ENCODE data around the gene SPCS3.
"Not testable (repeated sequence)": the region's sequence is repeated elsewhere in the genome, so short reads cannot be mapped to it uniquely, and the experiment has no call there.

The SPCS3 gene

DNA sequence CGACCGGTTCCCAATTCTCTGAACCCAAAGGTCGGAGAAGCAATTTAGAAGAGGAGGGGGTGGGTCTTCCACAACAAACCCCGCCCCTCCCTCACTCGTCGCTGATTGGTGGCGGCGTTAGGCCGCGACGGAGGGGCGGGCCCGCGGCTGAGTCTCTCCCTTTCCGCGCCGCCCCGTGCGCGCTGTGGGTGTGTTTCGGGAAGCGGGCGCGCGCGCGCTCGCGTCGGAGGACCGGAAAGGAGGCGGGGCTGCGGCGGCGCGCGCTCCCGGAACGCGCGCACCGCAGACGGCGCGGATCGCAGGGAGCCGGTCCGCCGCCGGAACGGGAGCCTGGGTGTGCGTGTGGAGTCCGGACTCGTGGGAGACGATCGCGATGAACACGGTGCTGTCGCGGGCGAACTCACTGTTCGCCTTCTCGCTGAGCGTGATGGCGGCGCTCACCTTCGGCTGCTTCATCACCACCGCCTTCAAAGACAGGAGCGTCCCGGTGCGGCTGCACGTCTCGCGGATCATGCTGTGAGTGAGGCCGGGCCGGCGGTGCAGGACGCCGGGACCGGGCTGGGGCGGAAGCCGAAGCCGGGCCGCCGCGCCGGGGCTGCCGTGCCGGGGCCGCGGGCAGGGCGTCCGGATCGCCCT lies at the start of gene SPCS3:
Gene SPCS3, plus strand, starts transcription at position 263 of the 636 bp plus-strand sequence. Its CDS starts 111 bp downstream, at position 374.
- DNase-seq, result peak; percentile 94

DNA sequence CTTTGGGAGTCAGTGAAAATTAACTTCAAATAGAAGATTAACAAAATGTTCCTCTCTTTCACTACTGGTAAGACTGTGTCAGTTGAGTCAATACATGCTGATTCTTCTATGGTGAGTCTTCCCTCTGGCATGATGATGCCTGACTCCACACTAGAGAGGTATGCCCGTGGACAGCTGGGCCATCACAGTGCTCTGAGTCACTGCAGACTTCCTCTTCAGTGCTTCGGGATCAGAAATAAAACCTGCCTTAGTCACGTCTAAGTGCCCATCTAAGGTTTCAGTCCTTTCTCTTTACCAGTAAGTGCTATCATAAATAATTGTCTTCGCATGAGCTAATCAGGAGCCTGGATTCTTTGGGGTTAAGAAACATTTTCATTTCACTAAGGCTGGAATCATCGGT lies 49.1 kb upstream of the SPCS3 start:
- no peak for DNase-seq

DNA sequence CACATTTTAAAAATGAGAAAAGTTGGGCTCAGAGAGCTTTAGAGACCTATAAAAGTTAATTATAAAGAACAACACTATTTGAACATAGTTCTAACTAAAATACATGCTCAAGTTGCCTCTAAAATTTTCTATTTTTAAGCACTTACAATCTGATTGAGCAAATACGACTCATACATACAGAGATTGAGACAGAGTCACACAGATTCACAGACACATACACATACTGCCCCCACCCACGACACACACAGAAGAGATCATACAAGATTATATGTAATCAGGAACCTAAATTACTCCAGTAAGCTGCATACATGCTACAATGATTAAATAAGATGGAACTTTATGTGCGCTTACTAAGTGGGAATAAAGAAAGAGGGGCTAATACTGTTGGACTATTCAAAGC lies 48.0 kb upstream of the SPCS3 start:
- no peak for DNase-seq

DNA sequence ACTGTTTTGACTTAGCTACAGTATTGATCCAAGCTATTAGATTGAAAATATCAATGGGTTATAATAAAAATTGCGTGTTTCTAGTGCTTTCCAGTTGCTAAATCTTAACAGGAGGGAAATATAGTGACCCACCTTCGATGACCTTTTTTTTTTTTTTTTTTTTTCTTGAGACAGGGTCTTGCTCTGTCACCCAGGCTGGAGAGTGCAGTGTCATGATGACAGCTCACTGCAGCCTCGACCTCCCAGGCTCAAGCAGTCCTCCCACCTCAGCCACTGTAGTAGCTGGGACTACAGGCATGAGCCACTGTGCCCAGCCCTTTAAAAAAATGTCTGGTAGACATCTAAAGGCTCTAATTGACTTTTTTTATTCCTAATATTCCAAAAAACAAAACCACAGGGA lies 47.0 kb upstream of the SPCS3 start:
- no peak for DNase-seq

DNA sequence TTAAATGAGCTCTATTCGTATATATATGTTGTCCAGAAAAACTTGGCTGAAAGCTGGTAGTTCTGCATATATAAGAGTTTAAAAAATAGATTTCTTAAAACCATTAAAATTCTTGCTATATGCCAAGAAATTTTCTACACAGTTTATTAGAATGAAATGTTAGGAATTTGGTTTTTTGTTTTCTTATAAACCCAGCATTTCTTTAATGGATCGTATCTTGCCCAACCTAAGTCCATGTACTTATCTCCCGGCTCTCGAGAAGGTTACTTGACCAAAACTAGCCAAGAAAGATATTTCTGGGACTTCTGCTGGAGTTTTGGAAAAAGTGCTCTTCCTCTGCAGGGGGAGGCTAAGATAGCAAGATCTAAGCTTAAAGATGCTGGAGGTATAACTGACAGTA lies 46.0 kb upstream of the SPCS3 start:
- DNase-seq, result no peak

DNA sequence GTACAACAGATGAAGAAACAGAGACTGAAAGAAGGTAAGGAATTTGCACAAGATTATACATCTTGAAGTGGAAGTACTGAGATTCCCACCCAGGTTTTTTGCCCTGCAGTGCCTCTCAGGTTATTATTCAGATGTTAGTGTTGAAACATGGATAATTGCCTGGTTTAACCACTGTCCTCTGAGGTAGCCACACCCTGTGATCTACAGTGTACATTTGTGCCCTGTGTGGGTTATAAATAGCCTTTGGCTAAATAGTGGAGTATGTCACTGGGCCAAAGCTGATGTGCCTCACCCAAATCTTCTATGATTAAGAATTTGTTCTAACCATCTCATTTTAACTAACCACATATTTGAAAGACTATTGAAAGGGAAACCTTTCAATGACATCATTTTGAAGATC lies 45.3 kb upstream of the SPCS3 start:
- no peak for DNase-seq

DNA sequence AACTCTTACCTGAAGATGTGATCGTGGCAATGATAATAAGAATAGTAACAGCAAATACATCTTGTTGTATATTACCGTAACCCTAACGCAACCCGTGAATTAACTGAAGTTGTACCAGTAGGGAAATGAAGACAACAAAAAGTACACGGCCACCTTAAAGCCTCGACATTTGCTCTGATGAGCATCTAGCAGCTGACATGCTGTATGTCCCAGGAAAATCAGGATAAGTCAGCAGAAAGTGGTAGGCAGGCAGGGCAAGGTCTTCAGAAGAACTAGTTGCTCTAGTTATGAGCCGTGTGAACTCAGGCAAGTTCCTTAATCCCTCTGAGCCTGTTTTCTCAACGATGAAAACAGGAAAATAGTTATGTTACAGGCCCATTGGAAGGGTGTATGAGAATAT lies 43.1 kb upstream of the SPCS3 start:
- DNase-seq, result no peak

DNA sequence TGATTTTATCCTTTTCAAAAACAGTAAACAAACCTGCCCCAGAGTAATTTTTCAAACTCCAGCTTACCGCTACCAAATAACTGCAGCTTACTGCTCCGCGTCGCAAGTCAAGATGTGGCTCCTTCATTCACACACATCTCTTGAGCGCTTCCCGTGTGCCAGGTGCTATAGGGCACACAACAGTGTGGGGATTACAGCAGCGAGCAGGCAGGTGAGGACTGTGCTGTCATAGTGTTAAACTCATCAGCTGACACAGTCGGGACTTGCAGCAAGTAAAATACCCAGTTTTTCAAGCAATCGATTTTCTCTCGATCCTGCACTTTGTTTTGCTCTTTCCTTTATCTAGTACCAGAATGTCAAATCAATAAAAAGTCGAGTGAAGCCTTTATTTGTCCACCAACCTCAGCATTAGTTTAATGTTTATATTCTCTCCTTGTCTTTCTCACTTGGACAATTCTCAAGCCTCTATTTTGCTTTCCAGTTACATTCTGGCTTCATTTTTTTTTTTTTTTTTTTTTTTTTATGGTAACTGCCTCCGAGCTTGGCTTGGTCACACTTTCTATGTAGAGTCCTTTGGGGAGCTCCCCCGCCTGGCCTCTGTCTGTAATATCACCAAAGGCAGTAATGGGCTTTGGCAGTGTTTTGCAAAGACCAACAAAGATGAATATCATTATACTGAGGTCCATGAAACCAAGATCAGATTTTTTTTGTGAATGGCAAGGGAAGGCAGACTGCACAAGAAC lies 42.4 kb upstream of the SPCS3 start:
- DNase-seq, result peak; percentile 6

DNA sequence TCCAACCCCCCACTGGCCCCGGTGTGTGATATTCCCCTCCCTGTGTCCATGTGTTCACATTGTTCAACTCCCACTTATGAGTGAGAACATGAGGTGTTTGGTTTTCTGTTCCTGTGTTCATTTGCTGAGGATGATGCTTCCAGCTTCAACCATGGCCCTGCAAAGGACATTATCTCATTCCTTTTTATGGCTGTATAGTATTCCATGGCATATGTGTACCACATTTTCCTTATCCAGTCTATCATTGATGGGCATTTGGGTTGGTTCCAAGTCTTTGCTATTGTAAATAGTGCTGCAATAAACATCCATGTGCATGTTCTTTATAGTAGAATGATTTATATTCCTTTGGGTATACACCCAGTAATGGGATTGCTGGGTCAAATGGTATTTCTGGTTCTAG lies 40.2 kb upstream of the SPCS3 start:
- not testable (repeated sequence) for DNase-seq

DNA sequence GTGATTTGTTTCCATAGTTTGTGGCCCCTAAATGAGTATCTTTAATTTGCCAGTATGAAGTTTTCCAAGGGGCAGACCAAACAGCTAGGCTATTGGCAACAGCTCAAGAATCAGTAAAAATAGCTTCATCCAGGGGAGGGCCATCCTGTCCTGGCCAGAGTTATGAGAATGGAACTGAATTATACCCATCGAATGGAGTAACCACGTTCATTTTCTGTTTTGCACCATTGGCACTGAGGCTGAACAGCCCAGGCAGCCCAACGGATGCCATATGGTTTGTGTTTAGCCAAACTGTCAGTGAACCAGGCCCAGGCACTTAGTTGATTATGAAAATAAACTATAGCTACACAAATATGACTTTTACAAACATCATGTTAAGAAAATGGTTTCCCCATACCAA lies 33.0 kb upstream of the SPCS3 start:
- DNase-seq, result no peak

DNA sequence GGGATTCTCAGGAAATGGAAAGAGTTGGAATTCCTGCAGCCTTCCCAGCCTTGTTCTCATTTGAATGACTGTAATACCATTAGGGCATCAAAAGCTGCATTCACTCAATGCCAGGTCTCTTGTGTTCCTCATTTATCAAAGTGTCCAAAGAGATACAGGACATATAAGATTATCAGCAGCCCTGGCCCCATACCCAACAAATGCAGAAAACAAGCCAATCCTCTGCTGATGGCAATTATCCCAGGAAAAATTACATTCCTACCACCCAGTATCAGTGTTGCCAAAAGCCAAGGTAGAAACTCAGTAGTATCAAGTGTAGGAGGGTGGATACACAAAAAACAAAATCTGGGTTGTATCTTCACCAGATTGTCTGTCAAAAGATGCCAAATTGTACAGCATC lies 32.2 kb upstream of the SPCS3 start:
- DNase-seq, result no peak

DNA sequence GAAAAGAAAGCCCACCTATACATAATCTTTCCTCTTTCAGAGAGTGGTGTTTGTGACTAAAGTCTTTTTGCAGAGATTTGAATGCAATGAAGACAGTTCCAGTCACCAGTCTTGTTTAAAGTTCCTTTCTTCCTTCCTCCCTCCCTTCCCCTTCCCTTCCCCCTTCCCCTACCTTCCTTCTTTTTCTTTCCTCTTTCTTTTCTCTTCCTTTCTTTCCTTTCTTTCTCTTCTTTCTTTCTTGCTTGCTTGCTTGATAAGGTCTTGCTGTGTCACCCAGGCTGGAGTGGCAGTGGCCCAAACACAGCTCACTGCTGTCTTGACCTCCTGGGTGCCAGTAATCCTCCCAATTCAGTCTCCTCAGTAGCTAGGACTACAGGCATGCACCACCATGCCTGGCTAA lies 31.7 kb upstream of the SPCS3 start:
- DNase-seq, result no peak

DNA sequence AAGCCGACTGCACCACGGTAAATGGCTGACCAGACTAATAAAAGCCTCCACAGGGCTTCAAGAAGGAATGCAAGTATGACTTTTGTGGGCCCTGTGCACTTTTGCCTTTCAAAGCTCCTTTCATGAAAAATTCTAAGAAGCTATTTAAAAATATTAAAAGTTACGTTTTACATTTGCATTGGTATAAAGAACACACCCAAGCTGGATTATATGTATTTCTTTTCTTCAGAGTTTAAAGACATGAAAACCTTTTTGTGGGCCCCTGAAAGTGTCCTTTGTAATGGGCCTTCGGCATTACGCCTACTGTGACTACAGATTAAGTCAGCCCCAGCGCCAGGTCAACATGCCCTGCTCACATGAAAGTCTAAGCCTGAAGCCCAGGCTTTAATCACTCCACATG lies 30.2 kb upstream of the SPCS3 start:
- DNase-seq, result no peak

DNA sequence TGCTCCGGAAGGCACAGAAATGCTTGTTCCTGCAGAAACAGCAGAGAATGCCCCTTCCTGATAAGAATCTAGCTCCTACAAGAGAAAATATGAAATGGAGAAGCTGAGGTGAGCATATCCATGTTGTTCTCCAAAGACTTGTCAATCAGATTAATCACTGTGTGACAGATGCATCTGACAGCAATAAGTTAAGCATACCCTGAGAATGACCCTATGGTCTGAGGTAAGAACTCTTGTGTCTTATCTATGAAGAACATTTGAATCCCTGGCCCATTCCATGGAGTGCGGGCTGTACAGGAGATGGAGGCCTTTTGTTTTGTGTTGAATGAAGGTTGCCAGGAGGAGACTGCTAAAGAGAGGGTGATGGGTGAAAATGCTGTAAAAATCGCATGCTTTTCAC lies 29.2 kb upstream of the SPCS3 start:
- DNase-seq, result no peak

DNA sequence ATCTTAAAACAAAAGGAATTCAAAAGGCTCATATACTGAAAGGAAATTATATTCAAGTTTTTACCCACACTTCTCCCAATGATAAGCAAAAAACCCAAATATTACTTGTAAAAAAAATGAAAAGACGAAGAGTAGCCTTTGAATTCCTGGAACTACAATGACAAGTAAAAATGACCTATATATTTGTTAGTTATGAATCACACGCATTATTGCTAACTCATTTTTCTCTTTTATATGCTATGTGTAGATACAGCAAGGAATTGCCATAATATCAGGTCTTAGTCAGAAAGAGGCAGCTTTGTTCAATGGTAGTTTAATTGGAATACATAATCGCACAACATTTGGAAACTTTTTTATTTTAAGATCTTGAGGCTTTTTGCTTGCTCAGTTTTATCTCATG lies 28.0 kb upstream of the SPCS3 start:
- DNase-seq, result no peak

DNA sequence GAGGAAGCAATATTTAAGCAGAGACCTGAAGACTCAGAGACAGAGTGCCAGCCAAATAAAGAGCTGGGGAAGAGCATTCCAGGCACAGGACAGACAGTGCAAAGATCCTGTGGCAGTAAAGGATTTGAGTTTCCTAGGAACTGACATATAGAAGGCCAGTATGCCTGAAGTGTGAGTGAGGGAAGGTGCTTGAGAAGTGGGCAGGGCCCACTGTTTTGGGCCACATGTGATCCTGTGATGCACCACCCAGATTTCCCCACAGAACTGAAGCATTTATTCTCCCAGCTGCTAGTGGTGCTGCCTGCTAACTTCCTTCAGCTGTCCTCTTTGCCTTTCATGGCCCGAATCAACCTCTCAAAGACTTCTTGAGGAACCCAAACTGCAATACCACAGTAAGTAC lies 26.8 kb upstream of the SPCS3 start:
- DNase-seq, result no peak

DNA sequence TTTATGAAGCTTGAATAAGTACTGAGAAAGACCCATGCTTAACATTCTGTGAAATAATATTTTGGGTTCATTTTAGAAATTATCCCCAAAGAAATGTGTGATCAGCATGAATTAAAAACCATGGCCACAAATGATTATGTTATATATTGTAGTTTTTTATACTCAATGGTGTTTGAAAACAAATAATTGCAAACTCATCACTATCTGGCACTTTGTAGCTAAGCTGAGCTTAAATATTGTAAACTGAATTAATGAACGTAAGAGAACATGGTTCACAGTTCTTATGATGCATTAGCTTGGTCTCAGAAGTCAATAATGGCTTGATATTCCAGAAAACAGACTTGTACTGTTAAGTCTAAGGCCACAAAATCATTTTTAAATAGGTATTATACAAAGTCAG lies 26.1 kb upstream of the SPCS3 start:
- no peak for DNase-seq

DNA sequence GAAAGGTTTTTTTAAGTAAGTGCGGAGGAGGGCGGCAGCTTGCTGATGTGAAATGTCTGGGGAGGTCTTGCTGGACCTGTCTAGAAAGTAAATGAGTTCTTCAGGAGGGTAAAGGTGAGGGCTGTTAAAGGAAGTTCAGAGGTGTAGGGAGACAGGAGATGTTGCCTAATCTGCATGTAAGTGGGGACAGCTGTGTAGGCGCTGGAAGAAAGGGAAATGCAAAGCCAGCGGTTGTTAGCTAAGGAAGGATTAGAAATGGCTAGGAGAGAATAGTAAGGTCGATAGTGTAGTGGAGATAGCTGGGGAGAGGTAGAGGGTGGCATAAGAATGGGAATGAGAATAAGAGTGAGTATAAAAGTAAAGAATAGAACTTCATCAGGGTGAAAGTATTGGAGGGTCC lies 23.9 kb upstream of the SPCS3 start:
- DNase-seq, result not testable (repeated sequence)

DNA sequence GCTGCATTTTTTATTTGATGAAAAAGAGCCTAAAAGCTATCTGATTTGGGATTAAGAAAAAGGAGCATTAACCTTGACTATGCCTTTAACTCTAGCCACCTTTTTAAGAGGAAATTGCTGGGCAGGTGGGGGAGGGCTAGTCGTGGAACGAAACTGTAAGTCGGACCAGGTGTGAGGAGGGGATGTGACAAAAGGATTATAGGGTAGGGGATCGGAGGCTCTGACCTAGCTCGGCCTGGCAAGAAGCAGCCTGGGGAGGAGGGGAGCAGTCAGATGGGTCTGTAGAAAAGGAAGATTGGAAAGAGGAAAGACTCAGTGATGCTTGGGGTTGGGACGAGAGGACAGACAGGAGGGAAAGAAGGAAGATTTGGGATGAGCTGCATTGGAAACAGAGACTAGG lies 21.1 kb upstream of the SPCS3 start:
- no peak for DNase-seq

DNA sequence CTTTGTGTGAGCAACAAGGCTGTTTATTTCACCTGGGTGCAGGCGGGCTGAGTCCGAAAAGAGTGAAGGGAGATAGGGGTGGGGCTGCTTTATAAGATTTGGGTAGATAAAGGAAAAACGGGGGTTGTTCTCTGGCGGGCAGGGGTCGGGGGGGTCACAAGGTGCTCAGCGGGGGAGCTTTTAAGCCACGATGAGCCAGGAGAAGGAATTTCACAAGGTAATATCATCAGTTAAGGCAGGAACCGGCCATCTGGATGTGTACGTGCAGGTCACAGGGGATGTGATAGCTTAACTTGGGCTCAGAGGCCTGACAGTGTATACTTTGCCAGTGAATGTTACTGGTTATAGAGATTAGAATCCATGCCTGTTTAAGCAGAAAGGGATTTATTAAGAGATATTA lies 19.7 kb upstream of the SPCS3 start:
- no peak for DNase-seq

DNA sequence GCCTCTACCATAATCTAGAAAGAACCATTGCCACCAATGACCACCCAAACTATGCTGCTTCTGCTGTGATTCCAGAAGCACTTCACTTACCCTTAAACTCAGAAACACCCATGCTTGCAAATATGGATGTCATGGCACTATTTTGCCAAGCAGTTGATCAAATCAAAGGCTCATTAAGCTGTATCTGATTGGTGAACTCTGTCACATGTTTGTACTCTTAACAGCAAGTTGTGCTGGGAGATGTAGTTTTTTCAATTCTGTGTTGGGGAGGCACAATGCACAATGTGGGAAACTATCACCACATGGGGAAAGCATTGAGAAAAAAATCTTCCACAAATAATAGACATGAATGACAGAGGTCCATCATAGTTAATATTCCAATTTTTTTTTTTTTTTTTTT lies 19.2 kb upstream of the SPCS3 start:
- no peak for DNase-seq

DNA sequence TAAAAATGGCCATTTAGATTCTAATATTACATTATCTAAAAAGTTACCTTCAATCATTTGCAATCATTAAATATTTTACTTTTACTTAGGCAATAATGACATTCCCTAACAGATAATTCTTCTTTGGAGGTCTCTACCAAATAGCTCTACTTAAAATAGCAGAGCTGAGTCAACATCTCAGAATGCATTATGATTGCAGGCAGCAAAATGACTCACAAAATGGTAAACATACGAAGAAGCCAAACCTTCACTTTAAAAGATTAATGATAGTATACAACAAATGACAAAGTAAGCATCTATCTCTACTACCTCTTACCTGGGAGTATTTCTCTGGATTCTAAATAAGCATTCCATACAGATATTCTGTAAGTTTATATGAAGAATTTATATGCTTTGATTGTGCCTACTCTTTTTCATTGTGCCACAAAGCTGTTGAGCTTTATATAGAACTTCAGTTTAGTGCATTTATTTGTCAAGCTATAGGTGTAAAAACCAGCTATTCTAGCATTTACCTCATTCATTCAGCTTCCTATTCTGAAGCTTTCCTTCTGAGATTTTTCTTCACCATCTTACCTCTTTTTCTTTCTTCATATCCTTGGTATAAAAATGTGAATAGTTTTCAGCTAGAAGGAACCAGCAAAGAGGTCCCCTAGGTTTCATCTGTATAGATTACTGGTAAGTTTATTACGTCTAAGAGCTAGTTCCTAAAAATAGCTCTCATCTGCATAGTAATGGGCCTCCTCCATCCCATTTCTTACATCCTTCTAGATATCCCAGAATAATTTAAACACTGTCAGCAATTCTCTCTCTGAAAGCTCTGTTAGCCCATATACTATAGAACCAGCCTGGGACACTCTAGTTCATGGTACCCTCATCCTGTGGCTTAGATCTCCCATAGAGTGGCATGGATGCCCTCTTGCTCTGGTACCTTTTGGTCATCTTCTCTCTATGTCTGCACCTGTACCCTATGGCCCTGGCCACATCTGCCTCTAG lies 17.2 kb upstream of the SPCS3 start:
- no peak for DNase-seq

DNA sequence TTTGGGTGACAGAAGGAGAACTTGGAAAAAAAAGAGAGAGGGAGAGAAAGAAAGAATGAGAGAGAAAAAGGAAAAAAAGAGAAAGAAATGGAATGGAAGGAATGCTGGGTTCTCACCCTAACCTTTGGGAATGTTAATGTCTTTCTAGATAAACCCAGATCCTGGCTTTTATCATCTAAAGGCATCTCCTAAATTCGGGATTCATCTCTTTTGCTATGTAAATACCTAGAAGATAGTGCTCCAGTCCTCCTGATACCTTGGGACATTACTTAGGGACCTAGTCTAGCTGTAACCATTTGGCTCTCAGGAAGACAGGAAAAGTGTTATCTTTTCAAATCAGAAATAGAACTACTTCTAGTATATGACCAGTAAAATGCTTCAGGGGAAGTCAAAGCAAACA lies 15.8 kb upstream of the SPCS3 start:
- no peak for DNase-seq
